CD14-positive monocyte (primary cell): ENCODE results near the gene FAM168B. TPM values are rescaled to one million over a fixed set of nuclear protein-coding genes. Genes with fewer than 3 reads are reported as not detected.
A peak's percentile ranks its signal among the peaks of the same experiment; 100 is the strongest.

Experiments used
- DNase-seq, 3 donors: peaks; one replicate each; pipeline ENCODE4 v3.0.0-alpha.2; 2011 to 2022
- H2AFZ ChIP-seq: 2 replicates; pipeline ENCODE4 v1.6.0; 2012; ENCODE audit warnings: mild to moderate bottlenecking, low read depth, low read length, inconsistent platforms; ENCODE audit not compliant: insufficient read depth, poor library complexity, severe bottlenecking
- H3K27ac ChIP-seq, 2 donors: 1 replicate in 1 of 2; 2 replicates in 1 of 2; pipeline ENCODE4 v1.5.1; 2012 to 2013; ENCODE audit warnings: low read length in 2 of 2, control low read depth in 1 of 2, inconsistent platforms in 1 of 2, low read depth in 1 of 2, mild to moderate bottlenecking in 1 of 2
- H3K27me3 ChIP-seq, 2 donors: one replicate each; pipeline versions ENCODE4 v1.6.0 to v1.6.1; 2011 to 2013; ENCODE audit warnings: low read length in 2 of 2; ENCODE audit not compliant: control insufficient read depth in 2 of 2, insufficient read depth in 2 of 2
- H3K36me3 ChIP-seq, 2 donors: replicated peaks in 1 of 2; 1 replicate in 1 of 2; 2 replicates in 1 of 2; pipeline versions ENCODE4 v1.5.1 to v1.6.1; 2012 to 2013; ENCODE audit warnings: low read length in 2 of 2, control low read depth in 1 of 2, inconsistent platforms in 1 of 2, mild to moderate bottlenecking in 1 of 2; ENCODE audit not compliant: insufficient read depth in 2 of 2, control insufficient read depth in 1 of 2
- H3K4me1 ChIP-seq, 2 donors: 1 replicate in 1 of 2; 2 replicates in 1 of 2; pipeline versions ENCODE4 v1.5.1 to v1.6.1; 2012 to 2013; ENCODE audit warnings: low read length in 2 of 2, control low read depth in 1 of 2, inconsistent platforms in 1 of 2, mild to moderate bottlenecking in 1 of 2, moderate library complexity in 1 of 2; ENCODE audit not compliant: insufficient read depth in 2 of 2, control insufficient read depth in 1 of 2
- H3K4me2 ChIP-seq: replicated peaks from 2 replicates; pipeline ENCODE3; 2012; ENCODE audit warnings: low read length, moderate library complexity, mild to moderate bottlenecking; ENCODE audit not compliant: poor library complexity, severe bottlenecking; ENCODE audit errors: extremely low read depth
- H3K4me3 ChIP-seq, 3 experiments: fragments of 200-600 bp in 1 of 3; sonication (generic) in 1 of 3; replicated peaks in 1 of 3; 1 replicate in 2 of 3; 2 replicates in 1 of 3; pipeline ENCODE4 v1.5.1; 2011 to 2013; ENCODE audit warnings: low read length in 3 of 3, mild to moderate bottlenecking in 3 of 3, control low read depth in 2 of 3, low read depth in 2 of 3, inconsistent platforms in 1 of 3, moderate library complexity in 1 of 3
- H3K79me2 ChIP-seq: 2 replicates; pipeline ENCODE4 v1.6.0; 2012; ENCODE audit warnings: mild to moderate bottlenecking, control low read depth, inconsistent platforms, low read length, moderate library complexity; ENCODE audit not compliant: insufficient read depth
- H3K9ac ChIP-seq: 2 replicates; pipeline ENCODE4 v1.6.0; 2017; ENCODE audit warnings: low read length, mild to moderate bottlenecking; ENCODE audit not compliant: insufficient read depth, poor library complexity, severe bottlenecking
- H3K9me3 ChIP-seq, 2 donors: replicated peaks in 1 of 2; 1 replicate in 1 of 2; 2 replicates in 1 of 2; pipeline versions ENCODE4 v1.5.1 to v1.6.1; 2012 to 2013; ENCODE audit warnings: low read length in 2 of 2, control low read depth in 1 of 2; ENCODE audit not compliant: control insufficient read depth in 1 of 2, insufficient read depth in 1 of 2
- H4K20me1 ChIP-seq: 2 replicates; pipeline ENCODE4 v1.6.0; 2012; ENCODE audit warnings: mild to moderate bottlenecking, low read length, control low read depth, moderate library complexity; ENCODE audit not compliant: insufficient read depth
- H3K27ac Mint-ChIP-seq, 7 donors: one replicate each; pipeline ENCODE4 v1.8.0; 2020; ENCODE audit warnings: mild to moderate bottlenecking in 7 of 7, mixed read lengths in 7 of 7, moderate library complexity in 6 of 7, inconsistent platforms in 2 of 7
- H3K27me3 Mint-ChIP-seq, 3 donors: one replicate each; pipeline ENCODE4 v1.8.0; 2021 to 2022; ENCODE audit warnings: low read depth in 3 of 3, mild to moderate bottlenecking in 3 of 3, mixed read lengths in 3 of 3, moderate library complexity in 3 of 3, inconsistent platforms in 1 of 3
- H3K36me3 Mint-ChIP-seq, 2 donors: one replicate each; pipeline ENCODE4 v1.8.0; 2020; ENCODE audit warnings: mixed read lengths in 2 of 2, inconsistent platforms in 1 of 2, mild to moderate bottlenecking in 1 of 2
- H3K4me1 Mint-ChIP-seq: one replicate; pipeline ENCODE4 v1.8.0; 2020; ENCODE audit warnings: mild to moderate bottlenecking, mixed read lengths
- H3K4me3 Mint-ChIP-seq, 2 donors: one replicate each; pipeline ENCODE4 v1.8.0; 2020; ENCODE audit warnings: mild to moderate bottlenecking in 2 of 2, mixed read lengths in 2 of 2, moderate library complexity in 1 of 2
- H3K9me3 Mint-ChIP-seq, 7 donors: one replicate each; pipeline ENCODE4 v1.8.0; 2020 to 2022; ENCODE audit warnings: mixed read lengths in 7 of 7, mild to moderate bottlenecking in 6 of 7, moderate library complexity in 6 of 7, inconsistent platforms in 2 of 7
- CTCF ChIP-seq: fragments of 200-600 bp; IDR thresholded peaks from one replicate; pipeline ENCODE4 v1.8.0; 2022; ENCODE audit warnings: antibody characterized with exemption, mild to moderate bottlenecking
- WGBS: methylation state at CpG from one replicate; pipeline ENCODE4 v1.1.5; 2013; ENCODE audit warnings: missing lambda C conversion rate; ENCODE audit not compliant: insufficient coverage; 5-methylcytosine and 5-hydroxymethylcytosine counted together
- intact Hi-C, 2 donors: fragments of 100-400 bp; cut with micrococcal nuclease; formaldehyde crosslinking; loops; one replicate each; pipeline versions ENCODE4 v1.15.0 to v1.15.1; 2023
- polyA plus RNA-seq, 3 donors: library from polyadenylated mRNA; depleted of rRNA in 1 of 3; unstranded in 2 of 3; stranded (reverse) in 1 of 3; fragments of 300-500 nt in 2 of 3; fragments of >200 nt in 1 of 3; fragmentation: Illumina TruSeq in 2 of 3; gene quantifications; 1 replicate in 2 of 3; 2 replicates in 1 of 3; pipeline ENCODE4 v1.2.3, GENCODE V29; 2012 to 2021

Gene FAM168B
- polyA plus RNA-seq, 3 donors: 20.5 to 33.2 (median 22.6) TPM

- Histone ChIP-seq H4K20me1 (peaks cover 9% of the 10 kb centered on the region), H3K27me3 (peaks cover 2 to 25% of the 10 kb centered on the region in 2 donors), H3K9me3 (no peaks in the 10 kb centered on the region), H2AFZ (no peak overlapping the region), H3K27ac (no peak overlapping the region), H3K4me2 (no peak overlapping the region), H3K4me1 (no peaks in the 10 kb centered on the region), H3K4me3 (no peak overlapping the region), H3K9ac (no peak overlapping the region), H3K79me2 (no peaks in the 10 kb centered on the region), H3K36me3 (peaks cover 20 to 31% of the 10 kb centered on the region in 2 donors)
- Mint-ChIP-seq H3K4me1 (no peaks in the 10 kb centered on the region), H3K36me3 (peaks cover 25 to 28% of the 10 kb centered on the region in 2 donors), H3K27me3 (peaks cover 25 to 34% (median 34%) of the 10 kb centered on the region in 3 donors), H3K9me3 (peaks cover 0 to 2% (median 0%) of the 10 kb centered on the region in 7 donors), H3K4me3 (no peak overlapping the region), H3K27ac (no peak overlapping the region)
- intact Hi-C loops: no loop called here
- no peak for DNase-seq
- WGBS: 94% methylated on average over 24 of the region's 24 CpGs
- TF ChIP-seq CTCF: no peak
Measured at GRCh38 chr2:131044075-131044756, 49.0 kb downstream of the FAM168B start.

- H4K20me1 ChIP-seq: peaks cover 5% of the 10 kb centered on the region
- no peak overlapping the region for H3K9ac ChIP-seq
- peaks cover 18 to 20% of the 10 kb centered on the region in 2 donors for H3K36me3 Mint-ChIP-seq
- no peaks in the 10 kb centered on the region for H3K4me1 ChIP-seq
- no peak overlapping the region for H3K27ac ChIP-seq
- H3K79me2 ChIP-seq: no peaks in the 10 kb centered on the region
- no peak for DNase-seq
- no peak overlapping the region for H3K4me2 ChIP-seq
- H3K4me1 Mint-ChIP-seq: no peaks in the 10 kb centered on the region
- no peak overlapping the region for H3K4me3 ChIP-seq
- intact Hi-C loops: no loop called here
- TF ChIP-seq CTCF: no peak
- peaks cover 32 to 42% (median 42%) of the 10 kb centered on the region in 3 donors for H3K27me3 Mint-ChIP-seq
- 93% methylated on average over 12 of the region's 18 CpGs for WGBS
- peaks cover 2 to 32% of the 10 kb centered on the region in 2 donors for H3K27me3 ChIP-seq
- no peak overlapping the region for H3K4me3 Mint-ChIP-seq
- H3K27ac Mint-ChIP-seq: peak overlapping the region in 1 of 7 donors; percentile 74
- H3K9me3 ChIP-seq: no peaks in the 10 kb centered on the region
- H3K9me3 Mint-ChIP-seq: peaks cover 0 to 2% (median 0%) of the 10 kb centered on the region in 7 donors
- H2AFZ ChIP-seq: no peak overlapping the region
- peaks cover 12 to 23% of the 10 kb centered on the region in 2 donors for H3K36me3 ChIP-seq
Measured at GRCh38 chr2:131043199-131044074, 49.8 kb downstream of the FAM168B start.
